Loucy (cell line): ENCODE results near the gene ZCCHC14.
"Not testable (repeated sequence)": the region's sequence is repeated elsewhere in the genome, so short reads cannot be mapped to it uniquely, and the experiment has no call there.

Experiments used
- H2AFZ ChIP-seq: fragments of 200-600 bp; sonication (generic); 2 replicates; pipeline ENCODE4 v1.6.0; 2016; ENCODE audit warnings: antibody characterized with exemption, mild to moderate bottlenecking, low read length, moderate library complexity
- H3F3A ChIP-seq: fragments of 200-600 bp; 2 replicates; pipeline ENCODE4 v1.6.0; 2016; ENCODE audit warnings: antibody characterized with exemption, low read depth, mild to moderate bottlenecking
- H3K27me3 ChIP-seq: fragments of 200-600 bp; sonication (generic); 2 replicates; pipeline ENCODE4 v1.6.1; 2014; ENCODE audit warnings: low read length, mild to moderate bottlenecking; ENCODE audit not compliant: insufficient read depth, poor library complexity, severe bottlenecking
- H3K36me3 ChIP-seq: fragments of 200-600 bp; sonication (generic); 2 replicates; pipeline ENCODE4 v1.6.1; 2016; ENCODE audit warnings: low read length; ENCODE audit not compliant: insufficient read depth
- H3K4me1 ChIP-seq: fragments of 200-600 bp; sonication (generic); 2 replicates; pipeline ENCODE4 v1.5.1; 2014; ENCODE audit warnings: low read length, mild to moderate bottlenecking; ENCODE audit not compliant: insufficient read depth, poor library complexity, severe bottlenecking
- H3K4me2 ChIP-seq: fragments of 200-600 bp; sonication (generic); 2 replicates; pipeline ENCODE4 v1.6.0; 2014; ENCODE audit warnings: antibody characterized with exemption, low read length, low read depth, mild to moderate bottlenecking; ENCODE audit not compliant: poor library complexity, severe bottlenecking
- H3K4me3 ChIP-seq: fragments of 200-600 bp; sonication (generic); 2 replicates; pipeline ENCODE4 v1.5.1; 2014; ENCODE audit warnings: low read length, mild to moderate bottlenecking, mixed read lengths; ENCODE audit not compliant: poor library complexity, severe bottlenecking
- H3K79me2 ChIP-seq: fragments of 200-600 bp; sonication (generic); 2 replicates; pipeline ENCODE4 v1.6.1; 2014; ENCODE audit warnings: low read length; ENCODE audit not compliant: insufficient read depth
- H3K9ac ChIP-seq: fragments of 200-600 bp; sonication (generic); 2 replicates; pipeline ENCODE4 v1.6.0; 2014; ENCODE audit warnings: mild to moderate bottlenecking, low read depth, low read length, moderate library complexity; ENCODE audit not compliant: poor library complexity, severe bottlenecking
- H3K9me2 ChIP-seq: fragments of 200-600 bp; sonication (generic); replicated peaks from 2 replicates; pipeline ENCODE4 v1.6.1; 2016; ENCODE audit warnings: low read depth, low read length, mixed read lengths
- H3K9me3 ChIP-seq: fragments of 200-600 bp; sonication (generic); 2 replicates; pipeline ENCODE4 v1.6.1; 2014; ENCODE audit warnings: mild to moderate bottlenecking, antibody characterized with exemption, low read length, low read depth; ENCODE audit not compliant: insufficient read depth
- H4K20me1 ChIP-seq: fragments of 200-600 bp; sonication (generic); 2 replicates; pipeline ENCODE4 v1.6.0; 2014; ENCODE audit warnings: antibody characterized with exemption, low read length, mild to moderate bottlenecking; ENCODE audit not compliant: insufficient read depth, poor library complexity, severe bottlenecking
- CTCF ChIP-seq: fragments of 200-600 bp; sonication (generic); conservative IDR thresholded peaks from 2 replicates; pipeline ENCODE4 v1.5.1; 2014; ENCODE audit warnings: mild to moderate bottlenecking, antibody characterized with exemption, low read length
- EZH2phosphoT487 ChIP-seq: fragments of 200-600 bp; IDR thresholded peaks from 2 replicates; pipeline ENCODE4 v1.6.1; 2018; ENCODE audit warnings: antibody characterized with exemption, mild to moderate bottlenecking, moderate library complexity, borderline replicate concordance

ZCCHC14 gene

GRCh38 chr16:87489434-87490045 lies 3.3 kb downstream of the ZCCHC14 start:
- H3K4me2 ChIP-seq: no peak overlapping the region
- H4K20me1 ChIP-seq: no peaks in the 10 kb centered on the region

GRCh38 chr16:87488960-87489359 lies 3.9 kb downstream of the ZCCHC14 start:
- not testable (repeated sequence) for H3K27me3 ChIP-seq, H3K9ac ChIP-seq, H3K79me2 ChIP-seq, H3K9me2 ChIP-seq, H3K4me3 ChIP-seq, H3K9me3 ChIP-seq, H3K4me2 ChIP-seq, H2AFZ ChIP-seq, H3K4me1 ChIP-seq, H3F3A ChIP-seq, H4K20me1 ChIP-seq, H3K36me3 ChIP-seq

More at GRCh38 chr16:87489434-87490045, 3.3 kb downstream of the ZCCHC14 start:
- H3K27me3 ChIP-seq: no peaks in the 10 kb centered on the region
- TF ChIP-seq EZH2phosphoT487: no peak
- TF ChIP-seq CTCF: no peak
- H3K4me3 ChIP-seq: no peak overlapping the region
- H3K9me2 ChIP-seq: no peaks in the 10 kb centered on the region
- H3K79me2 ChIP-seq: no peaks in the 10 kb centered on the region
- no peaks in the 10 kb centered on the region for H3K4me1 ChIP-seq
- H3K9me3 ChIP-seq: no peaks in the 10 kb centered on the region
- no peaks in the 10 kb centered on the region for H3K36me3 ChIP-seq
- H3K9ac ChIP-seq: no peak overlapping the region
- H3F3A ChIP-seq: no peaks in the 10 kb centered on the region
- no peak overlapping the region for H2AFZ ChIP-seq

- no peaks in the 10 kb centered on the region for H3K79me2 ChIP-seq
- no peaks in the 10 kb centered on the region for H3K36me3 ChIP-seq
- no peak overlapping the region for H3K4me2 ChIP-seq
Observed at GRCh38 chr16:87487361-87487924, 5.4 kb downstream of the ZCCHC14 start.

More at GRCh38 chr16:87487361-87487924, 5.4 kb downstream of the ZCCHC14 start:
- H2AFZ ChIP-seq: no peak overlapping the region
- H4K20me1 ChIP-seq: no peaks in the 10 kb centered on the region
- no peaks in the 10 kb centered on the region for H3K4me1 ChIP-seq
- TF ChIP-seq CTCF (no peak), EZH2phosphoT487 (no peak)
- no peaks in the 10 kb centered on the region for H3K9me2 ChIP-seq
- H3K9me3 ChIP-seq: no peaks in the 10 kb centered on the region
- no peaks in the 10 kb centered on the region for H3F3A ChIP-seq
- no peak overlapping the region for H3K9ac ChIP-seq
- H3K4me3 ChIP-seq: no peak overlapping the region
- H3K27me3 ChIP-seq: no peaks in the 10 kb centered on the region
